HG03280 (cell line): ENCODE measurements around the gene FAM90A1.
"Not testable (repeated sequence)": the region's sequence is repeated elsewhere in the genome, so short reads cannot be mapped to it uniquely, and the experiment has no call there.

Experiments used
- ATAC-seq: cut with Tn5 transposase; IDR thresholded peaks from one replicate; pipeline ENCODE4 v1.9.1; 2021; ENCODE audit warnings: mild to moderate bottlenecking, moderate library complexity; ENCODE audit not compliant: unreplicated experiment

FAM90A1 gene

GRCh38 chr12:8179989-8180585 is 47.3 kb downstream of the FAM90A1 start:
- not testable (repeated sequence) for ATAC-seq

DNA sequence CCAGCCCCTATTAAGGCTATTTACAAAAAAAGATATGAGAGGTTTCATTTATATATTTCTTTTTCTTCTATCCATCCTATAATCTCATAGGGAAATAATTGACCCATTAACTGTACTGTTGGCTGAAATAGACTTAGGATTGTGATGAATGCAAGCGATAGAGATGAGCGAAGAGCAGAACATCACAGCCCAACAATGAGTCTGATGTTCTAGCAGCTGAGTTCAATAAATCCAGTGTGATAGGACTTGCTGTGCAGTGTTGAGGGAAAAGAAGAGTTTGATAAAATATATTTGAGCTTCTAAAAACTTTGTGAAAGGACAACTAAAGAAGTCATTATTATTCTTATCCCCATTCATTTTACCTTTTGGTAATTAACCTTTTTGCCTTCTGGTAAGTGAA is 54.5 kb downstream of the FAM90A1 start:
- not testable (repeated sequence) for ATAC-seq
